ENCODE data around the gene SLC48A1. TPM values are rescaled to one million over a fixed set of nuclear protein-coding genes. Genes with fewer than 3 reads are reported as not detected.
A peak's percentile ranks its signal among the peaks of the same experiment; 100 is the strongest.

SLC48A1 gene
- total RNA-seq, 1 donor from 2014 or later = 65.5 TPM

DNA sequence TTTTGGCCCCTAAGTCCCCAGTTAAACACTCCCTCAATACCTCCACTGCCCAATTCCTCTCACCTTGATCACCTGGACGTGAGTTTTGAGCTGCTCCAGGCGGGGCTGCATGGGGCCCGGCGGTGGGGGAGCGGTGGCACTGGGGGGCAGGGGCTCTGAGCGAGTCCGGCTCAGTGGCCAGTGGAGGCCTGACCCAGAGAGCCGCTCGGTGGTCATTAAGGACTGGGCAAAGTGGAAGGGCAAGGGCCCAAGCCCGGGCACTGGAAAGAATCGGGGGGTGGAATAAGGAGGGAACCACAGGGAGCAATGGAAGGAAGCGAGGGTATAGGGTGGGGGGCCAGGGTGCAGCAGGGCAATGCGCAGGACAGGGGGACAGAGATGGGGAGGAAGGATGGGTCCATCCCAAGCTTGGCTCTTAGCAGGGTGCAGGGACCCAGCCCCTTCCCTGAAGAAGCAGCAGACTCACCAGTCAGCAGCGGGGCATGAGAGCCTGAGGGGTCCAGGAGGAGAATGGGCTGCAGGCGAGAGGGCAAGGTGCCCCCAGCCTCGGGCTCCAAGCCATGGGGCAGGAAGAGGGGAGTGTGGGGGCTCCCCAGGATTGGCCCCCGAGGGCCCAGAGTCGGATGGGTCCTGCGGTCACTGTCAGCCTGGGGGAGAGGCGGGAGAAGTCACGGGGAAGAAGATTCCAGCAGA lies 22.2 kb downstream of the SLC48A1 start:
- no peak for DNase-seq (ENCODE audit: low spot score)
- Mint-ChIP-seq H3K36me3 (ENCODE audit: low read depth, unreplicated experiment) (peaks cover 40% of the 10 kb centered on the region), H3K27ac (ENCODE audit: unreplicated experiment) (no peak overlapping the region), H3K27me3 (ENCODE audit: unreplicated experiment) (peaks cover 41% of the 10 kb centered on the region), H3K4me1 (ENCODE audit: unreplicated experiment) (peaks cover 30% of the 10 kb centered on the region), H3K9me3 (ENCODE audit: unreplicated experiment) (no peaks in the 10 kb centered on the region), H3K4me3 (ENCODE audit: unreplicated experiment) (no peak overlapping the region)
- TF ChIP-seq, protein P1, sequence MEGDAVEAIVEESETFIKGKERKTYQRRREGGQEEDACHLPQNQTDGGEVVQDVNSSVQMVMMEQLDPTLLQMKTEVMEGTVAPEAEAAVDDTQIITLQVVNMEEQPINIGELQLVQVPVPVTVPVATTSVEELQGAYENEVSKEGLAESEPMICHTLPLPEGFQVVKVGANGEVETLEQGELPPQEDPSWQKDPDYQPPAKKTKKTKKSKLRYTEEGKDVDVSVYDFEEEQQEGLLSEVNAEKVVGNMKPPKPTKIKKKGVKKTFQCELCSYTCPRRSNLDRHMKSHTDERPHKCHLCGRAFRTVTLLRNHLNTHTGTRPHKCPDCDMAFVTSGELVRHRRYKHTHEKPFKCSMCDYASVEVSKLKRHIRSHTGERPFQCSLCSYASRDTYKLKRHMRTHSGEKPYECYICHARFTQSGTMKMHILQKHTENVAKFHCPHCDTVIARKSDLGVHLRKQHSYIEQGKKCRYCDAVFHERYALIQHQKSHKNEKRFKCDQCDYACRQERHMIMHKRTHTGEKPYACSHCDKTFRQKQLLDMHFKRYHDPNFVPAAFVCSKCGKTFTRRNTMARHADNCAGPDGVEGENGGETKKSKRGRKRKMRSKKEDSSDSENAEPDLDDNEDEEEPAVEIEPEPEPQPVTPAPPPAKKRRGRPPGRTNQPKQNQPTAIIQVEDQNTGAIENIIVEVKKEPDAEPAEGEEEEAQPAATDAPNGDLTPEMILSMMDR (IDR thresholded peaks at IDR 0.05; ENCODE audit: unreplicated experiment) = no peak

DNA sequence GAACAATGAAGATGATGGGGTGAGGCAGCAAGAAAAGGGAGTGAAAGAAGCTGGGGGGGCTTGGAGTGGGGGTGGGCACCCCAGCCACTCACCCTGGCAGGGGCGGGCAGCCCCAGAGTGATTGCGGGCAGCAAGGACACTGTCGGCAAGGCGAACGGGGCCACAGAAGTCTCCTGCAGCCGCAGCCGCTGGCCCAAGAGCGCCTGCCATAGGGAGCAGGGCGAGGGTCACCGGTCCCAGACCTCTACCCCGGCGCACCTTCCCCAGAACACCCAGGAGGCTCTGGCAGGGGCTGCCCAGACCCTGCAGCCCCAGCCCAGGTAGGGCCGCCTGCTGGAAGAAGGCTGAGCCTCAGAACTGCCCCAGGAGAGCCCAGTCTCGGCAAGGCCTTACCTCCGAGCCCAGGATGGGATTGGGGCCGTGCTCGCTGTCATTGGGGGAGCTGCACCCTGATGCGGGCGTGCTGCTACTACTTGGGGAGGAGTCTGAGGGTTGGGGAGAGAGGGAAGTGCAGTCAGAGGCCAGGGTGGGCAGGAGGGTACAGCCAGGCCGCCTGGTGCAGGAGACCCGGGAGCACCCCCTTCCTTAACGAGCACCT lies 22.9 kb downstream of the SLC48A1 start:
- peak overlapping the region; percentile 57 for H3K27ac Mint-ChIP-seq (ENCODE audit: unreplicated experiment)

DNA sequence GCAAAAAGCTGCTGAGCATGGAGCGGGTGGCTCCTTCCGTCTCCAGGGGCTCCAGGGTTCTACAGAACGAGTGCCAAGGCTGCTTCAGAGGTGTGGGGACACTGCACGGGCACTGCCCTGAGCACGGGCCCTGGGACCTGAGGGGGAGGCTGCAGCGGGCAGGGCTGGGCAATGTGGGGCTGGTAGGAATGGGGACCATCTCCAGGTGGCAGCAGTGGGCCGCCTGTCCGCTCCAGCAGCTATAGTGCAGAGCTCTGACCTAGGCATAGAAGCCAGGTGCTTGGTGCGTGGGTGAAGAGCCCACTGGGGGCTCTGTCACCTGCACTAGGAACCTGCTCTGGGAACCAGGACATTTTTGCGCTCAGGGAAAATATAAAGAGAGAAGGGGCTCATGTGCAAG lies 24.4 kb downstream of the SLC48A1 start:
- Mint-ChIP-seq H3K9me3 (ENCODE audit: unreplicated experiment) (no peaks in the 10 kb centered on the region), H3K4me3 (ENCODE audit: unreplicated experiment) (peak overlapping the region; percentile 31), H3K27me3 (ENCODE audit: unreplicated experiment) (peaks cover 37% of the 10 kb centered on the region), H3K4me1 (ENCODE audit: unreplicated experiment) (peaks cover 52% of the 10 kb centered on the region), H3K27ac (ENCODE audit: unreplicated experiment) (no peak overlapping the region), H3K36me3 (ENCODE audit: low read depth, unreplicated experiment) (peaks cover 31% of the 10 kb centered on the region)
- DNase-seq (ENCODE audit: low spot score) = no peak
- TF ChIP-seq, protein P1 (IDR thresholded peaks at IDR 0.05; ENCODE audit: unreplicated experiment) = no peak

More for the DNA sequence above, 22.9 kb downstream of the SLC48A1 start:
- DNase-seq (ENCODE audit: low spot score) = no peak
- Mint-ChIP-seq H3K9me3 (ENCODE audit: unreplicated experiment) (no peaks in the 10 kb centered on the region), H3K36me3 (ENCODE audit: low read depth, unreplicated experiment) (peaks cover 36% of the 10 kb centered on the region), H3K4me3 (ENCODE audit: unreplicated experiment) (no peak overlapping the region), H3K27me3 (ENCODE audit: unreplicated experiment) (peaks cover 38% of the 10 kb centered on the region), H3K4me1 (ENCODE audit: unreplicated experiment) (peaks cover 36% of the 10 kb centered on the region)
- TF ChIP-seq, protein P1 (IDR thresholded peaks at IDR 0.05; ENCODE audit: unreplicated experiment) = no peak

DNA sequence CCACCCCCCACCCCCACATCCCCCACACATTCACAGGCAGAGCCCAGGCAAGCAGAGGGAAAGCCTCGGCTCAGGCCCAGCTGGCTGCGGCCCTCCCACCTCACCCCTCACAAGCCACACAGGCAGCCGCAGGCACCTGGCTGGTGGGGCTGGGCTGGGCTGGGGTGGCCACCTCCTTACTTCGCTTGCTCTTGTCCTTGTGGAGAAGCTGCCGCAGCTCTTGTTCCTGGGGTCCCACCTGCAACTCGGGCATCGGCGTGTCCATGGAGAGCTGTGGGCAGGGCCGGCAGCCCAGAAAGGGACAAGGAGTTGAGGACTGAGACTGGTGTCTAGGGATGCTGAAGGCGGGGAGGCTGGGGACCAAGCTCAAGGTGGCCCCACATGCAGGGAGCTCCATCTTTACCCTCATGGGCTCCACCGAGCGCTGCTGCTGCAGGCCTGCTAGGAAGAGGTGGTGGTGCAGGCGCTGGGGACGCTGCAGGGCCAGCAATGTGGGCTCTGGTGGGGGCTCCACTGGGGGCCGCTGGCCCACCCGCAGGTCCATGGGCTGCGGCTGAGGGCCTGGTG lies 25.4 kb downstream of the SLC48A1 start:
- Mint-ChIP-seq H3K4me1 (ENCODE audit: unreplicated experiment) (peaks cover 62% of the 10 kb centered on the region), H3K9me3 (ENCODE audit: unreplicated experiment) (no peaks in the 10 kb centered on the region), H3K36me3 (ENCODE audit: low read depth, unreplicated experiment) (peaks cover 30% of the 10 kb centered on the region), H3K27me3 (ENCODE audit: unreplicated experiment) (peaks cover 35% of the 10 kb centered on the region), H3K27ac (ENCODE audit: unreplicated experiment) (no peak overlapping the region), H3K4me3 (ENCODE audit: unreplicated experiment) (no peak overlapping the region)
- DNase-seq (ENCODE audit: low spot score) = no peak
- TF ChIP-seq, protein P1 (IDR thresholded peaks at IDR 0.05; ENCODE audit: unreplicated experiment) = no peak
